Activated CD8-positive, alpha-beta memory T cell treated with anti-CD3 and anti-CD28 coated beads, Interleukin-2, amount 50 U/mL, for 24 hours (primary cell): Measurements from ENCODE around the gene MOG.

Experiments used
- DNase-seq: peaks from one replicate; pipeline ENCODE4 v3.0.0-alpha.2; 2020; ENCODE audit errors: extremely low read depth

Gene MOG

GRCh38 chr6:29676981-29677601, 20.2 kb downstream of the MOG start:
- no peak for DNase-seq

DNA sequence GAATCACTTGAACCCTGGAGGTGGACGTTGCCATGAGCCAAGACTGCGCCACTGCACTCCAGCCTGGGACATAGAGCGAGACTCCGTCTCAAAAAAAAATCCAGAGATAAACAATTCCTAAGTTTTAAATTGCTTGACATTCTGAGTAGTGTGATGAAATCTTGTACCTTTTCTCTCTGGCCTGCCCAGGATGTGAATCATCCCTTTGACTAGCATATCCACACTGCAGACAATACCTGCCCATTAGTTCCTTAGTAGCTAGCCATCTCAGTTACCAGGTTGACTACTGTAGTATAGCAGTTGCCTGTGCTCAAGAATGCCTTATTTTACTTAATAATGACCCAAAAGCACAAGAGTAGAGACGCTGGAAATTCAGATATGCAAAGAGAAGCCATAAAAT, 21.2 kb downstream of the MOG start:
- no peak for DNase-seq

- no peak for DNase-seq
Observed at GRCh38 chr6:29679962-29680361, 23.1 kb downstream of the MOG start.

DNA sequence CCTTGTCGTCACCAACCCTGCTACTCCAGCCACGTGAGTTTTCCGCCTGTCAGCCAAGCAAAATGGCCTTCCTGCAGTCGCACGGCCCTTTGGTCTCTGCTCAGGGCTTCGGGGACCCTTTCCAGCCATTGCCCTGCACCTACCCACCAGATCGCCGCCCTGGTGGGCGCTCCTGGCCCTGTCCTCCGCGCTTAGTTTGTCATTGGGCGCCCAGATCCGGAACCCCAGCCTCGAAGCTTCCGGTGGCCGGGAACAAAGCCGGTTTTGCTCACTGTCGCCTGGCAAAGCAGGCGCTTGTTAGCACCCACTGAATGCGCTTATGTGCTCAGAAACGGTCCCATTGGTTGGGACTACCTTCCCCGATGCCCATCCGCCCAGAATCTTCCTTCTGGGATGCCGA, 23.5 kb downstream of the MOG start:
- no peak for DNase-seq

DNA sequence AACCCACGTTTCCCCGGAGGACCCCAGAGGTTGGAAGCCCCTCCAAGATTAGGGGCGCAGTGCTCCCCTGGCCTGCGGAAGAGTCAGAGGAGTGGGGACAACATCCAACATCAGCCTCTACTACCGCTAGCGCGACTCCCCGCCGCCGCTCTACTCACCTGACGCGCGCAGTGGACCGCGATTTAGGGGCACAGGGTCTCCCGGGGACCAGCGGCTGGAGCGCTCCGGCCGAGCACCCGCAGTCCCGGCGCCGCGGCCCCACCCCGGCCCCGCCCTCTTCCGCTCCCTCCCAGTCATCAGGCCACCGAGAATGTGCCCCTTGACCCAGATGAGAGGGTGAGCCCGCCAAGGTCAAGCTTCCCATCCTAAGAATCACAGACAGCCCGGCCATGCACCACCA, 24.0 kb downstream of the MOG start, which contains the start of gene ZFP57:
Gene ZFP57 (minus strand): TSS at position 249 of the 400 bp plus-strand sequence. CDS start 4,149 bp downstream, outside the sequence.
- DNase-seq = no peak

- DNase-seq = no peak
Observed at GRCh38 chr6:29681811-29682210, 24.9 kb downstream of the MOG start.

- no peak for DNase-seq
Observed at GRCh38 chr6:29685718-29686326, 28.9 kb downstream of the MOG start.

DNA sequence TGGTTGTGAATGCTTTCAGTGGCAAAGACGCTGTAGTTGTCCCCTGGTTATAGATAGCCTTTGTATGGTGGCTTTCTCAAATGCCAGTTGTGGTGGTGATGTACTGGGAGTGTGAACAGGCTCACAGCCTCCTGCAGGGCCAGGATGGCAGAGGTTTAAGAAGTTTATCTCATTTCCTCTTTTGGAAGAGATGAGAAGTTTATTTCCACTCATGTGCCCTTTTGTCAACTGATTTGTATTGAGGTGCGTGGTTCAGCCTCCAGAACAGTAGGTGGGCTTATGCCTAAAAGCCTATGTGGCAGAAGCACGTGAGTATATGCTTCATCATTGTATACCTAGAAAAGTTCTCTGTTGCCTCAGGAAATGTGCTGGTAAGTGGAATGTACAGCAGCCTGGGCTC, 37.7 kb downstream of the MOG start:
- no peak for DNase-seq

DNA sequence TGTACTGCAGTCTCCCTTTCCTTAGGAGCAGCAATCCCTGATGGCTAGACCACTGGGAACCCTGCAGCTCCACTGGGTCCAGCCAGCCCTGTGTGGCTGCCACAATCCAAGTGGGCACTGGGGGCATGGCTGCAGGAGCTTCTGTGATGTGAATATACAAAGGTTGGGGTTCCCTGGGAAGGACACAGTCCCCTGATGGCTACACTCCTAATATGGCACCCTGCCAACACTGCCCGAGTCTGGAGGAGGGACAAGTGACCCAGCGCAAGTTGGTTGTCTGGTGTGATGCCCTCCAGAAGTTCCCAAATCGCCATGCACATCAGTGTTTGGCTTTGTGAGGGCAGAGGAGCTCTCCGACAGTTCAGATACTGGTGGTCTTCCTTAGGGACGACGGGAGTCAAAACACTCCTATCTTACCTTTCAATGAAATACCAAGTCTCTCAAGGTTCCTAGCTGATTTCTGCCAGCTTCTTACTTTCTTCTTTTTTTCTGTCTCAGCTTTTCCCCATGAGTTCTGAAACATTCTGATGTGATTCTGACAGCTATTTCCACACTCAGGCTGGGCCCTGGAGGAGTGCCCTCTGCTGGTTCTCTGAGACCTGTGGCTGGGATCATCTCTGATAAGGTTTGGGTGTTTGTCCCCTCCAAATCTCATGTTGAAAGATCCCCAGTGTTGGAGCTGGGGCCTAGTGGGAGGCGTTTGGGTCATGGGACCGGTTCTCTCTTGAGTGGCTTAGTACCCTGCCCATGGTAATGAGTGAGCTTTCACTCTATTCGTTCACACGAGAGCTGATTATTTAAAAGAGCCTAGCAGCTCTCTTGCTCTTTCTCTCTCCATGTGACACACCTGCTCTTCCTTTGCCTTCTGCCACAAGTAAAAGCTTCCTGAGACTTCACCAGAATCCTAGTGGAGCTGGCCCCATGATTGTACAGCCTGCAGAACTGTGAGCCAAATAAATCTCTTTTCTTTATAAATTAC, 39.5 kb downstream of the MOG start:
- DNase-seq = no peak

DNA sequence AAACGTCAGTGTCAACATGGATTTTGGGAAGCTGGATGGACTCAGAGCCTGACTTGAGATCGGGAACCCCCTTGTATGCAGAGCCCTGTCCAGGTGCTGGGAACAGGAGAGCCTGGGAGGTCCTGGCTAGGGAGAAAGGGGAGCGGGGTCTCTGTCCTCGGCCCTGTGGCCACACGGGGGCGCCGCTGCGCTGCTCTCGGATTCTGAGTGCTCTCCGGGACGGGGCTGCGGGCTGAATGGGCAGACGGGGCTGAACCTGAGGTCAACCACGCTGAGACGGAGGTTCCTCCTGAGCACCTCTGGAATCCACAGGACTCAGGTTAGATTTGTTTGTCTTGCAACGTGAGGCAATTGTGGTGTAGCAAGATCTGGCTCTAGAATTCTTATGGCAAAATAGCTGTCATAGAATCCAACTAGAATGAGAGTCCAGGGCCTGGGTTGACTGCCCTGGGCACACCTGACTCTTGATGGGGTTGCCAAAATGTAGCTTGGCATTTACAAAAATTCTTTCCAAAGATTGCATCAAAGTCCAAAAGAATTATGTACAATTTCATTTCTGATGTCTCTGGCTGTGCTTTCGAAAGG, 45.7 kb downstream of the MOG start:
- DNase-seq = no peak

GRCh38 chr6:29705389-29706231, 48.7 kb downstream of the MOG start:
- no peak for DNase-seq

- DNase-seq = no peak
Observed at GRCh38 chr6:29708432-29709179, 51.7 kb downstream of the MOG start.

GRCh38 chr6:29709188-29709587, 52.3 kb downstream of the MOG start:
- DNase-seq = no peak

- DNase-seq = no peak
Observed at GRCh38 chr6:29710281-29710941, 53.5 kb downstream of the MOG start.

DNA sequence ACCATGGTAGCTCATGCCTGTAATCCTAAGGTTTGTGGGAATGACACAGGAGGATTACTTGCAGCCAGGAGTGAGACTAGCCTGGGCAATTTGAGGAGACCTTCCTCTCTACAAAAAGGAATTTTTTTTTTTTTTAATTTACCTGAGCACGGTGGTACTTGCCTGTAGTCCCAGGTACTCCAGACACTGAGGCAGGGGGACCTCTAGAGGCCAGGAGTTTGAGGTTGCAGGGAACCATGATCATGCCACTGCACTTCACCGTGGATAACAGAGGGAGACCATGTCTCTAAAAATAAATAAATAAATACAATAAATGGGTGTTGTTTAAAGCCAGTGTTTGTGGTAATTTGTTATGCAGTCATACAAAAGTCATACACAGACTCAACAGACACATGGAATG, 64.0 kb downstream of the MOG start:
- DNase-seq = no peak
